Measurements from ENCODE around the gene RNF180.

RNF180 gene, protein sequence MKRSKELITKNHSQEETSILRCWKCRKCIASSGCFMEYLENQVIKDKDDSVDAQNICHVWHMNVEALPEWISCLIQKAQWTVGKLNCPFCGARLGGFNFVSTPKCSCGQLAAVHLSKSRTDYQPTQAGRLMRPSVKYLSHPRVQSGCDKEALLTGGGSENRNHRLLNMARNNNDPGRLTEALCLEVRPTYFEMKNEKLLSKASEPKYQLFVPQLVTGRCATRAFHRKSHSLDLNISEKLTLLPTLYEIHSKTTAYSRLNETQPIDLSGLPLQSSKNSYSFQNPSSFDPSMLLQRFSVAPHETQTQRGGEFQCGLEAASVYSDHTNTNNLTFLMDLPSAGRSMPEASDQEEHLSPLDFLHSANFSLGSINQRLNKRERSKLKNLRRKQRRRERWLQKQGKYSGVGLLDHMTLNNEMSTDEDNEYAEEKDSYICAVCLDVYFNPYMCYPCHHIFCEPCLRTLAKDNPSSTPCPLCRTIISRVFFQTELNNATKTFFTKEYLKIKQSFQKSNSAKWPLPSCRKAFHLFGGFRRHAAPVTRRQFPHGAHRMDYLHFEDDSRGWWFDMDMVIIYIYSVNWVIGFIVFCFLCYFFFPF

DNA sequence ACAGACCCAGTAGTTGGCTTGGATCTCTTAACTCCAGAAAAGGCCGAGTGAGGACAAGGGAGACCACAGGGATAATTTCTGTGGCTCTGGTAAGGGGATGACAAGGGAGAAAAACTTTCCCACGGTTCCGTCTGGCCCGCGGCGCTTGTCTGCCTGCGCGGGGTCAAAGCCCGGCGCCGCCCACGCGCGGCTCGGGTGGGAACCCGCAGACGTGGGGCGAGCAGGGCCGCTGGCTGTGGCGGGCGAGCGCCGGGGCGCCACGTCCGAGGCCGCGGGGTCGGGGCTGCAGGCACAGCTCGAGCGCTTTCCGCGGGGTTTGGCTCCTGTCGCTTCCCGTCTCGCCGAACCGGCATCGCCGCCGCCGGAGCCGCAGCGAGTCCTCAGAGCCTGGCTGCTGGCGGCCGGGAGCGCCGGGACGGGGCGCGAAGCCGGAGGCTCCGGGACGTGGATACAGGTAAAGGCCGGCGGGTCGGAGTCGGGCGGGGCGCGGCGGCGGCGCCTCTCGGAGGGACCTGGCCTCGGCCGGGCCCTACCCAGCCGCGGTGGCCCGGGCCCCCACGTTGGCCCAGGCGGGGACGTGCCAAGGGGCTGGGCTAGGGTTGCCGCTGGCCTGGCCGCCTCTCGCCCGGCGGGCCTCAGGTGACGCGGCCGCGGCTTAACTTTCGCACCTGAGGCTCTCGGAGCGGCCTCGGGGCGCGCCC, at the start of gene RNF180:
Gene RNF180 (plus strand): TSS at position 344 of the 701 bp plus-strand sequence. CDS start 34,965 bp downstream, outside the sequence.
- no peaks in the 10 kb centered on the region for H3K4me1 ChIP-seq
- no peak within 1 kb of the TSS for H3K4me3 ChIP-seq
- no peak for DNase-seq (ENCODE audit: low spot score in 2 of 2)
- peaks cover 15% of the 10 kb centered on the region for H3K27me3 ChIP-seq (ENCODE audit: low read depth)
- H3K36me3 ChIP-seq (replicated peaks), result no peaks in the 10 kb centered on the region
- in situ Hi-C loops (cut with MboI; ENCODE audit: low sequenced_read_pairs), result no loop called here
- no peaks in the 10 kb centered on the region for H3K9me3 ChIP-seq

DNA sequence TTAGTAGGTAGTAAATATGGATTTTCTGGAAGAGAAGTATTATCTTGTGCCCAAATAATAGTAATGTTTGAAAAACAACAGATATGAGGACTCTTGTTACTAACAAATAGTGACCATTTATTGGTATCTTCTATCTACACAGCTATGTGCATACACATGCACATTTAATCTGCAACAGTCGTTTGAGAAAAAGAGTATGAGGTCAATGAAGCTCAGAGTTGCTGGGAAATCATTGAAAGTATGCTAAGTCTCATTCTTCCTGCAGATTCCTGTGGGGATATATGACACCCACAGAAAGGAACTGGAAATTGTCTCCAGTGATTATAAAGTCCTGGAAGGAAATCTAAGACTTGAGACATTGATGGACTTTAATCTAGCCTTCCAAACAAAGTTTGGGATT, 40.1 kb upstream of the RNF180 start:
- no peak for DNase-seq (ENCODE audit: low spot score in 2 of 2)
- H3K9me3 ChIP-seq, result no peaks in the 10 kb centered on the region
- H3K27me3 ChIP-seq (ENCODE audit: low read depth), result no peaks in the 10 kb centered on the region
- no peaks in the 10 kb centered on the region for H3K36me3 ChIP-seq (replicated peaks)
- no peak overlapping the region for H3K4me3 ChIP-seq
- no peaks in the 10 kb centered on the region for H3K4me1 ChIP-seq
- in situ Hi-C loops (cut with MboI; ENCODE audit: low sequenced_read_pairs), result no loop called here

DNA sequence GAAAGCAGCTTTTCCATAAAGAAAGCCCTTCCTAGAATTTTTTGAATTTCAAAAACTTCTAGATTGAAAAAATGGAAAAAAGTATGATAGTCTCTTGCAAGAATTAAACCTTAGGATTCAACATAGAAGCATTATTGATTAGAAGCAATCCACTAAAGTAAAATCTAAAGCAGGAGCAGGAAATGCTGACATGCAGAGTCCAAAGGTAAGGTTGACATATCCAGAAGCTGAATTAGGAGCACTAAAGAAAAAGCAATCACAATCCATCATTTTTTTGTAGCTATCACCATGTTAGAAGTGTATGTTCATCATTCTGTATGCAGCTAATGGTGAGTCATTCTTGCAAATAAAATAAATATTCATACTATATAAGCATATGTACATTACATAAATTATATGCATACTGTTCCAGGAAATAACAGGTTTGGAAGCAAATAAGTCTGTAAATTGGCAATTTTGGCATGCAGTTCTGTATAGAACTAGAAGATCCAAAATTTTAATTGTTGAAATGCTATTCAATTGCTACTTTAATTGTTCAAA, 39.4 kb upstream of the RNF180 start:
- Histone ChIP-seq H3K27me3 (ENCODE audit: low read depth) (no peaks in the 10 kb centered on the region), H3K9me3 (no peaks in the 10 kb centered on the region), H3K36me3 (replicated peaks) (no peaks in the 10 kb centered on the region), H3K4me1 (no peaks in the 10 kb centered on the region), H3K4me3 (no peak overlapping the region)
- no peak for DNase-seq (ENCODE audit: low spot score in 2 of 2)
- in situ Hi-C loops (cut with MboI; ENCODE audit: low sequenced_read_pairs), result no loop called here

DNA sequence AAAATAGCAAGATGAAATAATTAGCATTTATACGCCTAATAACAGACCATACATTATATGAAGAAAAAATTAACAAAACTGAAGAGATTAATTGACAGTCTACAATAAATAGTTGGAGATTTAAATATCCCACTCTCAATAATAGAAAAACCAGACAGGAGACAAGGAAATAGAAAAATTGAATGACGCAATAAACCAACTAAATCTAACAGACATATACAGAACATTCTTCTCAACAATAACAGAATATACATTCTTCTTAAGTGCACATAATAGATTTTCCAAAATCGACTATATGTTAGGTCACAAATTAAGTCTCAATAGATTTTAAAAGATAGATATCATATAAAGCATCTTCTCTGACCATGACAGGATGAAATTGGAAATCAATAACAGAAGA, 25.6 kb upstream of the RNF180 start:
- H3K4me1 ChIP-seq, result no peaks in the 10 kb centered on the region
- no peaks in the 10 kb centered on the region for H3K27me3 ChIP-seq (ENCODE audit: low read depth)
- no peaks in the 10 kb centered on the region for H3K9me3 ChIP-seq
- H3K4me3 ChIP-seq, result no peak overlapping the region
- H3K36me3 ChIP-seq (replicated peaks), result no peaks in the 10 kb centered on the region
- DNase-seq (ENCODE audit: low spot score in 2 of 2), result no peak
- in situ Hi-C loops (cut with MboI; ENCODE audit: low sequenced_read_pairs), result no loop called here

DNA sequence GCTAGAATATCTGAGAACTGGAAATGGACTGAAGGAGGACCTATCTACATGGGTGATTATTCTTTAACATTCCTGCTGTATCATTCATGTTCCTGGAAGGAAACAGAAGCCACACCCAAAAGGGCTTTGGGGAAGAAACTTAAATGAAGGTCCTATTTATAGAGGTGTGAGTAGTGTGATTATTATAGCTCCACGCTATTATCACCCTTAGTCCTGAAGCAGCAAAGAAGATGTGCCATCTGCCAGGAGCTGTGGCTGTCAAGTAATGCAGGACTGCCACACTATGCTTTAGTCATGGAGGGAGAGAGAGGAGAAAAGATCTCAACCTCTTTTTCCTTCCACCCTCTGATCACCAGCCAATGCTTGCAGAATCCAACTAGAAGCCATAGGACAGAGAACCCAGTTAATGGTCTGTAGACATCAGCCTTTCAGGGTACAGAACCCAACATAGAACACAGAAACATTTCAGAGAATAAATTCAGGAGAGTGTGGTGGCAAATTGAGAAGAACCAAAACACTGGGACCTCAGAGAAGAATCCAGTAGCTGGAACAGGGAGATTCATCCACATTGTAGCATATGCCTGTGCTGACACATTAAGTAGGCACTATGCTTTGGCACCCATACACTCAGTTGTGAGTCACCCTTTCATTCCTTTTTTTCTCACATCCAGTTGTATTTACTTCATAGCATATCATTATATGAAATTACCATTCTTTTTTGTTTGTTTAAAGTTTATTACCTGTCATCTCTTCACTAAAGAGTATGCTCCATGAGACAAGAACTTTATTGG, 21.0 kb upstream of the RNF180 start:
- Histone ChIP-seq H3K4me1 (no peaks in the 10 kb centered on the region), H3K36me3 (replicated peaks) (no peaks in the 10 kb centered on the region), H3K4me3 (no peak overlapping the region), H3K9me3 (no peaks in the 10 kb centered on the region), H3K27me3 (ENCODE audit: low read depth) (no peaks in the 10 kb centered on the region)
- no peak for DNase-seq (ENCODE audit: low spot score in 2 of 2)
- in situ Hi-C loops (cut with MboI; ENCODE audit: low sequenced_read_pairs), result no loop called here

DNA sequence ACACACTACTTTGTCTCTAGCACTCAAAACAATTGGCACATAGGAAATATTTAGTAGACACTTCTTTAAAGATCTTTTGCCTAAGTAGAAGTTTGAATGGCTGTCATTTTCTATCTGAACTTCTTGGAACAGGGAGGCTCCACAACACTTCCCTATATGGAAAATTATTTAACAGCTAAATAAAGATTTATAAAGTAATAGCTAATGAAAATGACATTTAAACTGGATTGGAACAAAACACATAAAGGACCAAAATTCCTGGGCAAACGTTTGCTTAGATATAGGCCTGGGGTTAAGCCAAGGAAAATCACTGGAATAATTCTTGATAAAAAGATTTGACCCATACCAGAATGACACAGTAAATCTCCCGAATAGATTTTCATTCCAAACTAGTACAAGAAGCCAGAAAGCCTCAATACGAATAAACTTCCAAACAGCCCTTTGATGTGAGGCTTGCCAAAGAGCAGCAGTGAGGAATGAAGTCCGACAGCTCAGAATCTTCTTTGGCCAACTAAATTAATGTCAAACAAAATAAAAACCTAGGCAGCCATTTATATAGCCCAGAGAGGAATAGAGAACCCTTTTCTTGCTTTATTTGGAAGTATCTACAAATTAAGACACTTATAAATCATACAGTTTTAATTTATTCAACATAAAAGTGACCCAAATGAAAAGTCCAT, 20.3 kb upstream of the RNF180 start:
- in situ Hi-C loops (cut with MboI; ENCODE audit: low sequenced_read_pairs), result no loop called here

DNA sequence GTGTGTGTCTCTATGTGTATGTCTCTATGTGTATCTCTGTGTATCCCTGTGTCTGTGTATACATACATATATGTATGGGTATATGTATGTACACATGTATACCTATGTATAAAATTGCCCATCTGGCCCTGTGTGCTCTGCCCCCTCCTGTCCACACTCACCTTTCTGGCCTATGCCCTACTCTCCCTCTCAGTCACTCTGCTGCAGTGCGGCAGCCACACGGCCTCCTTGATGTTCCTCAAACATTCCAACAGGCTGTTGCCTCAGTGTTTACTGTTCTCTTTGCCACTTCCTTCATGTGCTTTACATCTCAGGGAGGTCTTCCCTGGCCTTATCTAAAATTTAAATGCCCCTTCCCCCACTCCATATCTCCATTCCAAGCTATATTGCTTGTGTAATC, 18.3 kb upstream of the RNF180 start:
- no peak for DNase-seq (ENCODE audit: low spot score in 2 of 2)
- in situ Hi-C loops (cut with MboI; ENCODE audit: low sequenced_read_pairs), result no loop called here
- H3K9me3 ChIP-seq, result no peaks in the 10 kb centered on the region
- no peaks in the 10 kb centered on the region for H3K4me1 ChIP-seq
- no peak overlapping the region for H3K4me3 ChIP-seq
- H3K36me3 ChIP-seq (replicated peaks), result no peaks in the 10 kb centered on the region
- no peaks in the 10 kb centered on the region for H3K27me3 ChIP-seq (ENCODE audit: low read depth)

More for the DNA sequence above, 20.3 kb upstream of the RNF180 start:
- no peak for DNase-seq (ENCODE audit: low spot score in 2 of 2)
- Histone ChIP-seq H3K4me3 (no peak overlapping the region), H3K9me3 (no peaks in the 10 kb centered on the region), H3K36me3 (replicated peaks) (no peaks in the 10 kb centered on the region), H3K27me3 (ENCODE audit: low read depth) (no peaks in the 10 kb centered on the region), H3K4me1 (no peaks in the 10 kb centered on the region)

DNA sequence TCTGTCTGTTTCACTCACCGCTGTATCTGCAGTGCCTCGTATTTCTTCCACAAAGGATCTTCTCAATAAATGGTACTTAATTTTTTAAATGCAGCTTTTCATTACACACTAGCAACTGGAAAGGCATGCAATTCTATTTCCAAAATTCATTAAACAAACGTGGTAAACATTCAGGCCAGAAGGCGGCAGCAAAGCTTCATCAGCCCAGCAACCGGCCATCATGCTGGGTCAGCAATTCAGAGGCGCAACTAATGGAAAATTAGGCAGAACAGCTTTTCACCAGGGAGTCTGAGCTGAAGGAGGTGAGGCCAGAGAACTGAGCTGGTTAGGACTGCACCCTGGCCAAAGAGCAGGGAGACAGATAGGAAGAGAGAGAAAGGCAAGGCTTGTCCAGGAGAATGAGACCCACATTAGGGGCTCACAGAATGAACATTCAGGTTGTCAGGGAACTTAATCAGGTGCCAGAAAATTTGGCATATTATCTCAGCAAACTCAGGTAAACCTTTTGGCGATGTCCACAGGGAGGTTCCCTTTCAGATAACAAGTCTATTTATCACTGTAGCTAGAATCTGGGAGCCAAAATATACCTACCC, 17.7 kb upstream of the RNF180 start:
- Histone ChIP-seq H3K36me3 (replicated peaks) (no peaks in the 10 kb centered on the region), H3K27me3 (ENCODE audit: low read depth) (no peaks in the 10 kb centered on the region), H3K9me3 (no peaks in the 10 kb centered on the region), H3K4me1 (no peaks in the 10 kb centered on the region), H3K4me3 (no peak overlapping the region)
- in situ Hi-C loops (cut with MboI; ENCODE audit: low sequenced_read_pairs), result no loop called here
- DNase-seq (ENCODE audit: low spot score in 2 of 2), result peak; percentile 5 to 44

DNA sequence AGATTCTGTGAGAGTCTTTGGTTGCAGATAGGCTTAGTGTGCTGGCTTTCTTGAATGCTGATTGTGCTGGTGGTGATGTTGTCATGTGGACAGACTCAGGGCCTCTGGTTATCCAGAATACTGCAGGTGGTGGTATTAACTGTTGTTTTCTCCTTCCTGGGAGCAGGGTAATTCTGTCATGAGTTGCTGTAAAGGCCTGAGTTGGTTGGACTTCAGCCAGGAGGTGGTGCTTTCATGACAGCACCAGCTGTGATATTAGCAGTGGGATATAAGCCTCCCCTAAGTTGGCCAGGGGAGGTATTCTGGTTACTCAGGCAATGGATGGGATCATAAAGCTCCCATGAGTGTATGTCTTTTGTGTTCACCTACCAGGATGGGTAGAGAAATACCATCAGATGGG, 16.4 kb upstream of the RNF180 start:
- Histone ChIP-seq H3K9me3 (no peaks in the 10 kb centered on the region), H3K4me3 (no peak overlapping the region), H3K36me3 (replicated peaks) (no peaks in the 10 kb centered on the region), H3K27me3 (ENCODE audit: low read depth) (no peaks in the 10 kb centered on the region), H3K4me1 (no peaks in the 10 kb centered on the region)
- in situ Hi-C loops (cut with MboI; ENCODE audit: low sequenced_read_pairs), result no loop called here
- DNase-seq (ENCODE audit: low spot score in 2 of 2), result no peak

DNA sequence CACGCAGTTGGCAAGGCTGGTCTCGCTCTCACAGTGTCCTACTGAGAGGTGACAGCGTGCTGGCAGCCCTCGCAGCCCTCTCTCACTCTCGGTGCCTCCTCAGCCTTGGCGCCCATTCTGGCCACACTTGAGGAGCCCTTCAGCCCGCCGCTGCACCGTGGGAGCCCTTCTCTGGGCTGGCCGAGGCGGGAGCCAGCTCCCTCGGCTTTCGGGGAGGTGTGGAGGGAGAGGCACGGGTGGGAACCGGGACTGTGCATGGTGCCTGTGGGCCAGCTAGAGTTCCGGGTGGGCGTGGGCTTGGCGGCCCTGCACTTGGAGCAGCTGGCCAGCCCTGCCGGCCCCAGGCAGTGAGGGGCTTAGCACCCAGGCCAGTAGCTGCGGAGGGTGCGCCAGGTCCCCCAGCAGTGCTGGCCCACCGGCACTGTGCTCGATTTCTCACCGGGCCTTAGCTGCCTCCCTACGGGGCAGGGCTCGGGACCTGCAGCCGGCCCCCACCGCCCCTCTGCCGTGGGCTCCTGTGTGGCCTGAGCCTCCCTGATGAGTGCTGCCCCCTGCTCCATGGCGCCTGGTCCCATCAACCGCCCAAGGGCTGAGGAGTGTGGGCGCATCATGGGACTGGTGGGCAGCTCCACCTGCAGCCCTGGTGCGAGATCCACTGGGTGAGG, 15.7 kb upstream of the RNF180 start:
- Histone ChIP-seq H3K27me3 (ENCODE audit: low read depth) (no peaks in the 10 kb centered on the region), H3K4me3 (no peak overlapping the region), H3K36me3 (replicated peaks) (no peaks in the 10 kb centered on the region), H3K4me1 (no peaks in the 10 kb centered on the region), H3K9me3 (no peaks in the 10 kb centered on the region)
- in situ Hi-C loops (cut with MboI; ENCODE audit: low sequenced_read_pairs), result no loop called here
- DNase-seq (ENCODE audit: low spot score in 2 of 2), result no peak

DNA sequence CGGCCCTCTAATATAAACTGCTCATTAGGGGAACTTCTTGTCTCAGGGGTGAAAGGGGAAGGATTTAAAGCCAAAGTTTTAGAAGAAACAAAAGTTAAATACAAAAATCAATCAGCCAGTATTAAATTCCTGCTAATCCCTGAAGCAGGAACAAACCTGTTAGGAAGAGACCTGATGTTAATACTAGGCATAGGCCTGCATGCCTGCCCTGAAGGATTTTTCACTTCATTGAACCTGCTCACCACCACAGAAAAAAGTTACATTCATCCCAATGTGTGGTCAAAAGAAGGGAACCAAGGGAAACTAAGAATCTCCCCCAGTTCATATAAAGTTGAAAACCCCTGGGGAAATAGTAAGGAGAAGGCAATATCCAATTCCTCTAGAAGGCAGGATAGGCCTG, 9.4 kb upstream of the RNF180 start:
- Histone ChIP-seq H3K36me3 (replicated peaks) (no peaks in the 10 kb centered on the region), H3K9me3 (no peaks in the 10 kb centered on the region), H3K27me3 (ENCODE audit: low read depth) (no peaks in the 10 kb centered on the region), H3K4me1 (no peaks in the 10 kb centered on the region), H3K4me3 (no peak overlapping the region)
- in situ Hi-C loops (cut with MboI; ENCODE audit: low sequenced_read_pairs), result no loop called here
- no peak for DNase-seq (ENCODE audit: low spot score in 2 of 2)

DNA sequence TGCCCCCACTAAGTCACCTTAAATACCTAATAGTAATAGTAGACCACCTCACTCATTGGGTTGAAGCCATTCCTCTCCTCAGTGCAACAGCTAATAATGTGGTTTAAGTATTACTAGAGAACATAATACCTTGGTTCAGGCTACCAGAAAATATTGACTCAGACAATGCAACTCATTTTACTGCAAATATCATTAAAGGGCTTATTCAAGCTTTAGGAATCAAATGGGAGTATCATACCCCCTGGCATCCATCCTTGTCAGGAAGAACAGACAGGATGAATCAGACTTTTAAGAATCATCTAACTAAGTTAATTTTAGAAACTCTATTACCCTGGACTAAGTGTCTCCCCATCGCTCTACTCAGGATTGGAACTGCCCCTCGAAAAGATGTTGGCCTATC, 6.8 kb upstream of the RNF180 start:
- in situ Hi-C loops (cut with MboI; ENCODE audit: low sequenced_read_pairs), result no loop called here
- Histone ChIP-seq H3K4me1 (no peaks in the 10 kb centered on the region), H3K36me3 (replicated peaks) (no peaks in the 10 kb centered on the region), H3K4me3 (no peak overlapping the region), H3K27me3 (ENCODE audit: low read depth) (no peaks in the 10 kb centered on the region), H3K9me3 (no peaks in the 10 kb centered on the region)
- DNase-seq (ENCODE audit: low spot score in 2 of 2), result no peak
